NCI-H187 treated with DMSO at 0.1 percent for 48 hours (cell line): ENCODE data around the gene IFITM10.

Source experiments
- DNase-seq: peaks from one replicate; lab custom pipeline; 2025; lab: John Stamatoyannopoulos, UW

The IFITM10 gene

GRCh38 chr11:1763796-1764661 is 13.6 kb upstream of the IFITM10 start, which contains the start of gene CTSD:
TSS of gene CTSD (minus strand) at chr11:1763927. CDS start at chr11:1763859, 68 bp downstream.
- DNase-seq = peak; percentile 26

- no peak for DNase-seq
These were observed 13.0 kb upstream of the IFITM10 start for GRCh38 chr11:1763336-1763795.

GRCh38 chr11:1762537-1763302 is 12.3 kb upstream of the IFITM10 start:
- no peak for DNase-seq

- no peak for DNase-seq
These were observed 11.6 kb upstream of the IFITM10 start for GRCh38 chr11:1761857-1762536.

- no peak for DNase-seq
These were observed 10.9 kb upstream of the IFITM10 start for GRCh38 chr11:1761110-1761856.

- no peak for DNase-seq
These were observed 10.1 kb upstream of the IFITM10 start for GRCh38 chr11:1760351-1761109.

- DNase-seq = no peak
These were observed 9.4 kb upstream of the IFITM10 start for GRCh38 chr11:1759851-1760220.

GRCh38 chr11:1759151-1759850 is 8.9 kb upstream of the IFITM10 start:
- DNase-seq = no peak

- DNase-seq = no peak
These were observed 8.3 kb upstream of the IFITM10 start for GRCh38 chr11:1758611-1759150.

GRCh38 chr11:1757861-1758610 is 7.6 kb upstream of the IFITM10 start:
- DNase-seq = no peak

- DNase-seq = no peak
These were observed 6.7 kb upstream of the IFITM10 start for GRCh38 chr11:1756791-1757771.

- DNase-seq = no peak
These were observed 5.5 kb upstream of the IFITM10 start for GRCh38 chr11:1755692-1756561.

GRCh38 chr11:1755344-1755691 is 4.9 kb upstream of the IFITM10 start:
- DNase-seq = no peak

- DNase-seq = no peak
These were observed 4.2 kb upstream of the IFITM10 start for GRCh38 chr11:1754376-1755150.

GRCh38 chr11:1753929-1754305 is 3.5 kb upstream of the IFITM10 start:
- no peak for DNase-seq

- DNase-seq = no peak
These were observed 3.0 kb upstream of the IFITM10 start for GRCh38 chr11:1753229-1753928.
